Activated CD4-positive, alpha-beta T cell treated with anti-CD3 and anti-CD28 coated beads for 4 hours (primary cell): ENCODE results near the gene ACOD1.

Source experiments
- DNase-seq, 2 donors: peaks; one replicate each; pipeline ENCODE4 v3.0.0-alpha.2; 2020

The ACOD1 gene

DNA sequence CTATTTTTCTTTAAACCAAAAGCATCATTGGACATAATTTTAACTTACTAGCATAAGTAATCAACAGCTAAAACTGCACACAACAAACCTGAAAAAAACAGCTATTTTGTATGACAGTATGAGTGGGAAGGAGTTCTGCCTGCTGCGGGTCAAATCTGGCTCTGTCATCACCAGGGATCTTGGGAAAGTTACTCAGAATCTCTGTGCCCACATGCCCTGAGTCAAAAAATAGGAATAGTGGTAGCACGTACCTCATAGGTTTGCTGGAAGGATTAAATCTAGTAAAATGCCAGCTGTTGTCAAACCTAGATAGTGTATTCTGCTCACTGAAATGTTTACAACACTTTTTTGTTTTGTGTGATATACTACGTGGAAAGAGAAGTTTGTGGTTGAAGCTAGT lies 44.7 kb downstream of the ACOD1 start:
- DNase-seq = no peak

DNA sequence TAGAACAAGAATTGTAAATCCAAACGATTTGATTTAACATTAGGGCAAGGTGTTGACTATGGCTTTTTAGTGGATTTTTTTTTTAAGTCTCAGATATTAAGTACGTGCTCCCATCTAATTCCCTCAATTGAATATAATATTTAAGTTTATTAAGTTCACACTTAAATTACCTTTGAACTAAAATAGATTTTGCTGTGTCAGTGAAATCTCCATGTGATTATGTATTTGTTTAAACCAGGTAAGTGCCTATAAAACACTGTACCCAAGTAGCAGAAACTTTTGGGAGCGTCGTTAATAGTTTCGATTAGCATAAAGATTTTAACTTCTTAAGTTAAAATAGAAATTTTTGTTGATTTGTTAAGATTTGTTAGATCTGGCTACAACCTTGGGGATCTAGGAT lies 45.2 kb downstream of the ACOD1 start:
- no peak for DNase-seq

DNA sequence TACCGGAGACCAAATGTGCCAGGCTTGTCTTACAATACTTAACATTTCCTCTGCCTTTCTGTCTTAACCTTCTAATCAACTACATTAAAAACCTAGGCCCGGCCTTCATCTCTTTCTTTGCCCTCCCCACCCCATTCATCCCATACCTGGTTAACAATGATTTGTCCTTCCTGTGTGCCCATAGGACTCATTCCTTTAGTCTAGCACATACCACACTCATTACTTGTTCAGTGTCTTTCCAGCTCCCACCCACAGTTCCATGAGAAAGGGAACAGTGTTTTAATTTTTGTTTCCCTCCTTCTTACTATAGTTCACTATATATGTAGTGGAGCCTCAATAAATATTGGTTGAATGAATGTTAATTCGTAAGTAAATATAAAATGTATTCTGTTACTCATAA lies 46.0 kb downstream of the ACOD1 start:
- DNase-seq = no peak

DNA sequence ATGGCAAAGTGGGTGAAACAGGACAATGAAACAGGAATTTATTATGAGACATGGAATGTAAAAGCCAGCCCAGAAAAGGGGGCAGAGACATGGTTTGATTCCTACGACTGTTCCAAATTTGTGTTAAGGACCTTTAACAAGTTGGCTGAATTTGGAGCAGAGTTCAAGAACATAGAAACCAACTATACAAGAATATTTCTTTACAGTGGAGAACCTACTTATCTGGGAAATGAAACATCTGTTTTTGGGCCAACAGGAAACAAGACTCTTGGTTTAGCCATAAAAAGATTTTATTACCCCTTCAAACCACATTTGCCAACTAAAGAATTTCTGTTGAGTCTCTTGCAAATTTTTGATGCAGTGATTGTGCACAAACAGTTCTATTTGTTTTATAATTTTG lies 52.2 kb downstream of the ACOD1 start:
- no peak for DNase-seq

DNA sequence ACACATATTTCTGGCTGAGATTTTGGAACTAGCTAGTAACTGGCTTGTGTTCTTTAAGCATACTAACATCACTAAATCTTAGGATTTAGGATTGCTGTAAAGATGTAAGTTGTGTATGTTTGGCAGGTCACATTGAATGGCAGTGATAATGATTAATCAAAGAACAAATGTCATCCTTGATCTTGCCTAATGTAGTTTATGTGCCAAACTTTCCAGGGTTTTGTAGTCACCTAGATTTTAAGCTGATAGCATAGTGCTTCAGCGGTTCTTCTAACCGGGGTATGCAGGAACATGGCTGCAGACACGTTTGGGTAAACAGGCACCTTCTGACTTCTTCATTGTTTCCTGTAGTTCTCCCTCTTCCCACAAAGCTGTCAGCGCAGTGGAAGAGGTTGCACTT lies 53.2 kb downstream of the ACOD1 start:
- no peak for DNase-seq

DNA sequence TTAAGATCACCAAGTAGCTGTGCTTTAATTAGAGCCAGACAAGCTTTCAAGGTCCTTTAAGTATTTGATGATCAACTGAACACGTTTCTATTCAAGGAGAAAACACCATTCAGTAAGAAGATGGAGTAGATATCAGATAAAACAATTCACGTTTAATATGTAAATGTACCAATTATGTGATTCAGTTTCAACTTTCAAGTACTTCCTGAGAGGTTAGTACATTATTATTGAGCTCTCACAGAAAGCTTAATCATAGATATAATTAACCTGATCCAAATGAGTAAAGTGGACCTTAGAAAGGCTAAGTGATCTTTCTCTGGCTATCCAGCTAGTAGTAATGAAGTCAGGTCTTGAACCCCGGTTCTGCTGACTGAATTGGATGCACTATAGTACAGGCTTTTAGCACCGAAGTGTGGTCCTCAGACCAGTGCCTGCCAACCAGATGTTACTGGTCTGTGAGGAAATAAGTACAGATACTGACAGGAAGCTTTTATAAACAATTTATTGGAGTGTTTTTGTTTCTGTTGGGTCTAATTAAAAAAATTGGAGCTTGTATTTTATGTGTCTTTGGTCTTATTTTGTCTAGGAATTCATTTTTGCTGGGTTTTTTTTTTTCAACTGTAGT lies 53.8 kb downstream of the ACOD1 start:
- DNase-seq = no peak

DNA sequence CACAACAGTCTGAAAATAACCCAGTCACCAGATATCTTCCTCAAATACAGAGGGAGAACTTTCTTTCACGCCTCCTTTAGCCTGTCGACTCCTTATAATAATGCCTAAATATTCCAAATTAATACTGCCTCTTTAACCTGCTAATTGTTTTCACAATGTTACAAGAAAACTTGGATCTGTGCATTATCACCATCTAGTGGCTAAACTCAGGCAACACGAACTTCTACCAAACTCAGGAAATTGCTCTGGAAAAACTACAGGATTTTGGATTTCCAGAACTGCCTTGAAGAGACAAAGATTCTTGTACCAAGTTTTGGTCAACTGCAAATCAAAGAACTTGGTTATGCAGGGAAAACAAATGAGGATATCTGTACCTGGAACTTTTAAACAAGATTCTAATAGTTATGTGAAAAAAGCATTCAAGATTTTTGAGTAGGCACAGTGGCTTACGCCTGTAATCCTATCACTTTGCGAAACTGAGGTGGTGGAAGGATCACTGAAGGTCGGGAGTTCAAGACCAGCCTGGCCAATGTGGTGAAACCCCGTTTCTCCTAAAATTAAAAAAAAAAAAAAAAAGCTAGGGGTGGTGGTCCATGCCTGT lies 54.4 kb downstream of the ACOD1 start:
- DNase-seq = no peak
